GM18870 (cell line): Measurements from ENCODE around the gene IL1RAPL2.
"Not testable (repeated sequence)": the region's sequence is repeated elsewhere in the genome, so short reads cannot be mapped to it uniquely, and the experiment has no call there.

ENCODE experiments used
- ATAC-seq: cut with Tn5 transposase; IDR thresholded peaks from one replicate; pipeline ENCODE4 v1.9.1; 2021; ENCODE audit warnings: moderate library complexity; ENCODE audit not compliant: unreplicated experiment

IL1RAPL2 gene

GRCh38 chrX:104669063-104669462, 103.1 kb downstream of the IL1RAPL2 start:
- ATAC-seq = no peak

GRCh38 chrX:104670051-104670450, 104.1 kb downstream of the IL1RAPL2 start:
- ATAC-seq = no peak

DNA sequence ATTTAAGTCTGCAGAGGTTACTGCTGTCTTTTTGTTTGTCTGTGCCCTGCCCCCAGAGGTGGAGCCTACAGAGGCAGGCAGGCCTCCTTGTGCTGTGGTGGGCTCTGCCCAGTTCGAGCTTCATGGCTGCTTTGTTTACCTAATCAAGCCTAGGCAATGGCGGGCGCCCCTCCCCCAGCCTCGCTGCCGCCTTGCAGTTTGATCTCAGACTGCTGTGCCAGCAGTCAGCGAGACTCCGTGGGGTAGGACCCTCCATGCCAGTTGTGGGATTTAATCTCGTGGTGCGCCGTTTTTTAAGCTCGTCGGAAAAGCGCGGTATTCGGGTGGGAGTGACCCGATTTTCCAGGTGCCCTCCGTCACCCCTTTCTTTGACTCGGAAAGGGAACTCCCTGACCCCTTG, 111.5 kb downstream of the IL1RAPL2 start:
- not testable (repeated sequence) for ATAC-seq

GRCh38 chrX:104679175-104679574, 113.2 kb downstream of the IL1RAPL2 start:
- no peak for ATAC-seq

GRCh38 chrX:104681214-104681613, 115.2 kb downstream of the IL1RAPL2 start:
- ATAC-seq = no peak

DNA sequence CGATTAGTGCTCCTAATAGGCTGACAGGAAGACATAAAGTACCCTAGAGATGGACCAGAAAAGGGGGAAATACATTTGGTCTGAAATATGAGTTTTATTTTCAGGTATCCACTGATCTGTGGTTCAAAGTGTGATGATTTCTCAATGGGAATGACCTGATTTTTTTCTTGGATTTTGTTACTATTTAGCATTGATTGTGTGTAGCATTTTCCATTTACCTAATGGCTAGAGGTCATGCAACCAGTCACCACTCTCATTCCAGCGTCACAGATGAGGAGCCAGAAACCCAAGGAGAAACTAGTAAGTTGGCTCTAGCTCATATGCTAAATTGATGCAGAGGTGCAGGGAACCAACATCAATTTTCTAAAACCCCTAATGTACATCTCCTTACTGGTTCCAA, 118.1 kb downstream of the IL1RAPL2 start:
- ATAC-seq = no peak

DNA sequence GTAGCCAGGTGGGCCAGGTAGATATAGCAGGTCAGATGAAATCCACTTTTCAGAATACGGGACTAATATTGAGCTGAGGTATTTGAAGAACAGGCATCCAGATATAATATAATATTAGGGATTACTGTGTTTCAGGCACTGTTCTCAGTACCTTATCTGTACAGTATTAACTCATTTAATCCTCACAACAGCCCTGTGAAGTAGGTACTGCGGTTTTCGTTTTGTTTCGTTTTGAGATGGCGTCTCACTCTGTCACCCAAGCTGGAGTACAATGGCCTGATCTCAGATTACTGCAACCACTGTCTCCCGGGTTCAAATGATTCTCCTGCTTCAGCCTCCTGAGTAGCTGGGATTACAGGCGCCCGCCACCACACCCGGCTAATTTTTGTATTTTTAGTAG, 129.6 kb downstream of the IL1RAPL2 start:
- no peak for ATAC-seq

DNA sequence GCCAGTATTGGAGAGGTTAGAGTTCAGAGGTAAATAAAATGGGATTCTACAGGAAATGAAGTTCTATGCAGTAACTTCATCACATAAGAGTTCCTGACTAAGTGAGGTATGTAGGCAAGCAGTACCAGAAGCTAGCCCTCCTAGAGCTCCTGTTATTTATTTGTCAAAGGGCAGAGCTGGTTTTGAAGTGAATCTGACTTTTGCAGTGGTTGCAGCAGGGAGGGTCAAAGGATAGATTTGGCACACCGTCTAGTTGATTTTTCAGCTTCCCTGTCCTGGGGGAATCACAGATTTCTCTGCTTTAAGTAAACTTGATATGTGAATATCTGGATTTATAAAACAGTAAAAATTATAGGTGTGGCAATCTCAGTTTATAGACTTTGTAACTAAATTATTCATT, 130.7 kb downstream of the IL1RAPL2 start:
- ATAC-seq = no peak

- no peak for ATAC-seq
These were observed 131.3 kb downstream of the IL1RAPL2 start for GRCh38 chrX:104697294-104697693.

DNA sequence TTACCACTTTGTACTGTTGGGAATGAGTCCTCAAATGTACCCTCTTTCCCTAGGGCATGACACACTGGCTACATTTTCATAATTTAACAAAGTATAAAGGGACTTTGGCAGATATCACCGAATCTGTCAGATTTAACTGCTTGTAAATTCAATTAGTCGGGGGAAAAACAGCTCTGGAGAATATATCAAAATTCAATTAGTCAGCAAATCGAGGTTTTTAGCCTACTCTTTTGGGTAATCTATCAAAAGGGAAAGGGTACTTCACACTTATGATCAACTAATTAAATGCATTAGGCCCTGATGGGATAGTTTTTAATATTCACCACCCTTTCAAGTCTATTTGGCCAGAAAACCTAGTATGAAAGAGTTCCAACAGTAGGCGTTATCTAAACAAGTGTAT, 141.0 kb downstream of the IL1RAPL2 start:
- no peak for ATAC-seq

DNA sequence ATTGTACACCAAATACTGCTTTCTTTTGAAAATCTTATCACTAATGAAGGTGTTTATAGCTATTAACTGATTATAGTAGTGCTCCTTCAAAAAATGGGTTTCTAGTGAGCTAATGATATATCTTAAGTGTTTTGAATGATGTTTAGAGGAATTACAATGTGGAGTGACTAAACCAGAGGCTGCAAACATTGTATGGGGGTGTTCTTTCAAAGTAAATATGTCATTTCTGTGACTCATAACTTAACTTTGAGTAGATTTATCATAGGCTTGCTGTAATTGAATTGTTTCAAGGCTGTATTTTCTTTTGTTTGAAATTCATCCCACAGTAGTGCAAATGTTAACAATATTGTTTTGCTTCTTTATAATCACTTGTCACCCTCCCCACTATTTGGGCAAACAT, 141.6 kb downstream of the IL1RAPL2 start:
- ATAC-seq = no peak

- ATAC-seq = no peak
These were observed 146.5 kb downstream of the IL1RAPL2 start for GRCh38 chrX:104712515-104712914.

GRCh38 chrX:104721854-104722253, 155.9 kb downstream of the IL1RAPL2 start:
- no peak for ATAC-seq

DNA sequence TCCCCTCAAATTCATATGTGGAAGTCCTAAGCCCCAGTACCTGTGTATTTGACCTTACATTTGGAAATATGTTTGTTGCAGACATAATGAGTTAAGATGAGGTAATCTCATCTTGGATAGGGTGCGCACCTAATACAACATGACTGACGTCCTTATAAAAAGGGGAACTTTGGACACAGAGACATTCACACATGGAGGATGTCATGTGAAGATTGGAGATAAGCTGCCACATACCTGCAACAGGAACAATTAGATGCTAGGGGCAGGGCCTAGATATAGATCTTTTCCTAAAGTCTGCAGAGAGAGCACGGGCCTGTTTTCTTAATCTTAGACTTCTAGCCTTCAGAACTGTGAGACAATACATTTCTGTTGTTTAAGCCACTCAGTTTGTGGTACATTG, 162.5 kb downstream of the IL1RAPL2 start:
- no peak for ATAC-seq

GRCh38 chrX:104742355-104742754, 176.4 kb downstream of the IL1RAPL2 start:
- ATAC-seq = no peak

- no peak for ATAC-seq
These were observed 179.2 kb downstream of the IL1RAPL2 start for GRCh38 chrX:104745152-104745551.

DNA sequence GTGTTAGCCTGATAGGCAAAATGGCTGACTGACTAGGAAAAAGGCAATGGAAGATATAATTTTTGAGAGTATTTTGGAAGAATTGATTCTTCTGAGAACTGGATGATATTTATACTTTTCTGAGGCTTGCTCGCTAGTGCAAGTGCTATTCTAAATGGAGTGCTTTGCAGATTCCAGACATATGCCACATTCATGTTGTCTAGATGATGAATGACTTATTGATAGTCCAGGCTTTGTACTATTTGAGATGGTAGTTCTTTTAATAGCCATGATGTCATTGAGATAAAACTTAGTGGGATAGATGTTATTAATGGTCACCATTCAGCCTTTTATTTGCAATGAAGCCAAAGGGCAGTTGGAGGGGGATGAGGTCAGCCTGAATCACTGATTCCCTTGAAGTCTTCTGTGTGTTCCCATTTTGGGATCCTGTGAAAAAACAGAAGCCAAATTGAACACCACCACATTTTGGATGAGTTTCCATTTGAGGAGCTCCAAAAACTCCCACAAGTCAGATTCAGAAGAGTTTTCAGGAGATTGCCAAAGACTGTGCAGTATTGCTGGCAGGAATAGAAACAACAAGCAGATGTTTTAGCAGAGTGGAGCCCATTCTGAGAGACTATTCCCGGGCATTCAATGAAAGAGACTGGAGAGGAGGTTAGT, 184.1 kb downstream of the IL1RAPL2 start:
- ATAC-seq = no peak

- ATAC-seq = no peak
These were observed 196.6 kb downstream of the IL1RAPL2 start for GRCh38 chrX:104762641-104763040.

DNA sequence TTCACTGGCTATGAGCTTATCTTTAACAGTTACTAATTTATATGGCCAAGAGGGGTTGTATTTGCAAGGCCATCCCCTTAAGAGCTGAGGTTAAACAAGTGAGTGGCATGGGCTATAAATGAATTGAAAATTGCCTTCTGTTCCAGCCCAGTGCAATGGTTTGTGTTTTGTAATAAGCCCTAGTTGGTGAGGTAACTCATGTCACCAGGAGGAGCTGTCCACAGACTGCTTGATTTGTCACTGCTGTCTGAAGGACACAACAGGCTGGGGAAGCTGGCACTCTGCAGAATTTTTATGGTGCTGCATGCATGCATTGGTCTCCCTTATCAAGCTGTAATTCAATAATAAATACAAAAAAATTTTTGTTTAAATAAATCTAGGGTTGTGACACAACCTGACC, 223.8 kb downstream of the IL1RAPL2 start:
- ATAC-seq = no peak

DNA sequence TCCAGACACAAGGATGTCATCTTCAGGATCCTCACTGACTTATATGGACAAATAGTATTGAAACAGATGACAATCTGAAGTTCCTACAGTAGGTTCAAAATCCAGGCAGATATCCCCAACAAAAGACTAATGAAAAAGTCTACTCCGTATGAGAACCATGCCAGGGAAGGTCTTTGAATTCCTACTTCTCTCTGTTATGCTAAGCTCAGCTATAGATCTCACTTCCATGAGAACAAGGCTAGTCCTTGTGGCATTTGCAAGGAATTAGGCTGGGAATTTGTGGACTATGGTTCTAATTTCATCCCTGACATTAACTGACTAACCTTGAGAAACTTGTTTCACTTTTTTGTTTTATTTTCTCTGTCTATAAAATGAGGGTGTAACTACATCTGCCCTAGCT, 229.8 kb downstream of the IL1RAPL2 start:
- ATAC-seq = no peak

DNA sequence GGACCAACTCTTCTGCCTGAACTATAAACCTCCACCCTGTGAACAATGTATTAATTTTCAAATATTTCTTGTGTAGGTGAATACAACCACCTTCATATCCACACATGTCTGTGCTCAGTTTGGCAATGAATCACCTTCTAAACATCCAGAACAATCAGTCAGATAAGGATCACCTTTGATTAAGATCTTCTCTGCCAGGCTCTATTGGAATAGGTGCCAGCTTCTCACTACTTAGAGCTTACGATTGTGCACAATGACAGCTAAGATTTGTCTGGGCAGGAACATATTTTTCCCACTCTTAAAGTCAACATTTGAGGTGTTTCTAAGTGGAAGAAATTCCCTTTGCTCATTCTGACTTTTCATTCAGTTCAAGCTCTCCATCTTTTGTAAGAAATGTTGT, 237.2 kb downstream of the IL1RAPL2 start:
- ATAC-seq = no peak

- ATAC-seq = no peak
These were observed 240.3 kb downstream of the IL1RAPL2 start for GRCh38 chrX:104806346-104806745.

DNA sequence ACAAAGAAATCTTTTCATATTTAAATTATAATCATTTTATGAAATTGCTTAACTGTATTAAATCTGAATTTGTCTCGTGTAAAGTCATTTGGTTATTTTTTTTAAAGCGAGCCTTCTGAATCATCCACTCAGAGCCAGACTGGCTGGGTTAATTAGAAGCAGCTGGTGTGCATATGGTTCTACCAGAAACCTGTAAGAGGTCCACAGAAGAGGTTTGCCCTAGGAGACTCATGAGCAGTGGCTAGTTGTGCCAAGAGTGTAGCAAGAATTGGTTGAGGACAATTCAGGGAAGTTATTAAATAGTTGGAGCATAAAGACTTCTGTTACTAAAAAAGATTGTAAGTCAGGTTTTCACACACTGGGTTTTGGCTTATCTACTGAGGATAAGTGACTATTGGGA, 267.4 kb downstream of the IL1RAPL2 start:
- ATAC-seq = no peak
